Body of pancreas (tissue), 4 donors: ENCODE measurements around the gene SCAPER.

Experiments used
- POLR2A ChIP-seq, 3 donors: fragments of 450-650 bp; IDR thresholded peaks; one replicate each; pipeline ENCODE4 v1.6.1; 2016; ENCODE audit warnings: antibody characterized with exemption in 3 of 3, mild to moderate bottlenecking in 2 of 3
- TF ChIP-seq, protein P1 (sequence below), 7 experiments: fragments of 450-650 bp in 4 of 7; fragments of 200-600 bp in 3 of 7; sonication (generic) in 3 of 7; IDR thresholded peaks; one replicate each; pipeline ENCODE4 v1.5.1; 2016 to 2019; ENCODE audit warnings: antibody characterized with exemption in 7 of 7

- TF ChIP-seq, protein P1, sequence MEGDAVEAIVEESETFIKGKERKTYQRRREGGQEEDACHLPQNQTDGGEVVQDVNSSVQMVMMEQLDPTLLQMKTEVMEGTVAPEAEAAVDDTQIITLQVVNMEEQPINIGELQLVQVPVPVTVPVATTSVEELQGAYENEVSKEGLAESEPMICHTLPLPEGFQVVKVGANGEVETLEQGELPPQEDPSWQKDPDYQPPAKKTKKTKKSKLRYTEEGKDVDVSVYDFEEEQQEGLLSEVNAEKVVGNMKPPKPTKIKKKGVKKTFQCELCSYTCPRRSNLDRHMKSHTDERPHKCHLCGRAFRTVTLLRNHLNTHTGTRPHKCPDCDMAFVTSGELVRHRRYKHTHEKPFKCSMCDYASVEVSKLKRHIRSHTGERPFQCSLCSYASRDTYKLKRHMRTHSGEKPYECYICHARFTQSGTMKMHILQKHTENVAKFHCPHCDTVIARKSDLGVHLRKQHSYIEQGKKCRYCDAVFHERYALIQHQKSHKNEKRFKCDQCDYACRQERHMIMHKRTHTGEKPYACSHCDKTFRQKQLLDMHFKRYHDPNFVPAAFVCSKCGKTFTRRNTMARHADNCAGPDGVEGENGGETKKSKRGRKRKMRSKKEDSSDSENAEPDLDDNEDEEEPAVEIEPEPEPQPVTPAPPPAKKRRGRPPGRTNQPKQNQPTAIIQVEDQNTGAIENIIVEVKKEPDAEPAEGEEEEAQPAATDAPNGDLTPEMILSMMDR (IDR thresholded peaks at IDR 0.05) = no peak
- no peak for TF ChIP-seq POLR2A (IDR thresholded peaks at IDR 0.05)
Measured at GRCh38 chr15:76667943-76668715, 237.0 kb downstream of the SCAPER start.
